Parathyroid adenoma (tissue), 2 donors: ENCODE data around the gene CDKN2D.

Experiments used
- H2AFZ ChIP-seq: fragments of 300-600 bp; sonication (generic); one replicate; pipeline ENCODE4 v1.7.0; 2017; ENCODE audit warnings: antibody characterized with exemption, mild to moderate bottlenecking
- H3K27ac ChIP-seq: fragments of 300-600 bp; sonication (generic); one replicate; pipeline ENCODE4 v1.7.0; 2017
- H3K27me3 ChIP-seq: fragments of 300-600 bp; sonication (generic); one replicate; pipeline ENCODE4 v1.7.0; 2017; ENCODE audit warnings: low read length; ENCODE audit not compliant: control insufficient read depth, insufficient read depth
- H3K36me3 ChIP-seq: fragments of 300-600 bp; sonication (generic); one replicate; pipeline ENCODE4 v1.7.0; 2017; ENCODE audit warnings: low read length; ENCODE audit not compliant: control insufficient read depth, insufficient read depth
- H3K4me1 ChIP-seq: fragments of 300-600 bp; sonication (generic); one replicate; pipeline ENCODE4 v1.7.0; 2017; ENCODE audit warnings: control low read depth
- H3K4me2 ChIP-seq: fragments of 300-600 bp; sonication (generic); one replicate; pipeline ENCODE4 v1.7.0; 2017; ENCODE audit warnings: low read length
- H3K4me3 ChIP-seq: fragments of 300-600 bp; sonication (generic); one replicate; pipeline ENCODE4 v1.7.0; 2017; ENCODE audit warnings: low read depth, low read length
- H3K79me2 ChIP-seq: fragments of 300-600 bp; sonication (generic); one replicate; pipeline ENCODE4 v1.7.0; 2017; ENCODE audit warnings: control low read depth
- H3K9ac ChIP-seq: fragments of 300-600 bp; sonication (generic); one replicate; pipeline ENCODE4 v1.7.0; 2017; ENCODE audit warnings: mild to moderate bottlenecking
- H3K9me3 ChIP-seq: fragments of 300-600 bp; sonication (generic); one replicate; pipeline ENCODE4 v1.7.0; 2017; ENCODE audit warnings: low read length; ENCODE audit not compliant: control insufficient read depth
- CTCF ChIP-seq: fragments of 300-600 bp; sonication (generic); IDR thresholded peaks from one replicate; pipeline ENCODE4 v1.7.0; 2017; ENCODE audit warnings: antibody characterized with exemption, mild to moderate bottlenecking
- donor health status: primary hyperparathyroidism.

The CDKN2D gene

DNA sequence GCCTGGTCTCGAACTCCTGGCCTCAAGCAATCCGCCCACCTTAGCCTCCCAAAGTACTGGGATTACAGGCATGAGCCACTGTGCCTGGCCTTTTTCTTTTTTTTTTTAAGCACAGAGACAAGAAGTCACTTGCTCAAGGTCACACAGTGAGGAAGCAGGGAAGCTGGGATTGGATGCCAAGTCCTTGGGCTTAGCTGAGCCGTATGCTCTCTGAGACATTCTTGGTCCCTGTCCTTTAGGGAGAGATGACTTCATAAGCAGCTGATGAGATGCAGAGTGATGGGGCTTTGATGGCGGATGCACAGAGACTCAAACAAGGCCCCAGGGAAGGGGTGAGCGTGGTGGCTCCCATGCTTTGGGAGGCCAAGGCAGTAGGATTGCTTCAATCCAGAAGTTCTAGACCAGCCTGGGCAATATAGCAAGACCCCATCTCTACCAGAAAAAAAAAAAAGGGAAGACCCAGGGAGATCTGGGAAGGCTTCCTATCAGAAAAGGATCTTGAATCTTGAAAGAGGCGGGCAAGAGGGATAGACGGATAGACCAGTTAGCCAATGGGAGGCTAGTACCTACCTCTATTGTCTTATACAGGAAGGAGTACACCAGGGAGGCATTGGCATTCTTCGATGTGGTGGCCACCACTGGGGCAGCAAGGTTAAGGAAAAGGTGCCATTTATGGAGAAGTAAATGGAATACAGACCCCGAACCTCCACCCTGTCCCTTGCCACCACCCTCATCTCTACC, 14.4 kb upstream of the CDKN2D start:
- H2AFZ ChIP-seq = no peak overlapping the region

GRCh38 chr19:10582091-10582490, 13.3 kb upstream of the CDKN2D start:
- TF ChIP-seq CTCF = no peak
- H3K4me1 ChIP-seq = no peaks in the 10 kb centered on the region

More for the DNA sequence above, 14.4 kb upstream of the CDKN2D start:
- TF ChIP-seq CTCF = no peak
- no peak overlapping the region for H3K4me3 ChIP-seq
- no peaks in the 10 kb centered on the region for H3K79me2 ChIP-seq
- no peaks in the 10 kb centered on the region for H3K27me3 ChIP-seq
- no peak overlapping the region for H3K27ac ChIP-seq
- no peak overlapping the region for H3K4me2 ChIP-seq
- H3K4me1 ChIP-seq = no peaks in the 10 kb centered on the region
- H3K9me3 ChIP-seq = no peaks in the 10 kb centered on the region
- no peaks in the 10 kb centered on the region for H3K36me3 ChIP-seq
- H3K9ac ChIP-seq = no peak overlapping the region

GRCh38 chr19:10580979-10581631, 12.3 kb upstream of the CDKN2D start:
- no peak overlapping the region for H3K4me3 ChIP-seq
- no peaks in the 10 kb centered on the region for H3K4me1 ChIP-seq
- H3K27ac ChIP-seq = no peak overlapping the region
- TF ChIP-seq CTCF = peak; percentile 99
- no peaks in the 10 kb centered on the region for H3K27me3 ChIP-seq
- no peaks in the 10 kb centered on the region for H3K79me2 ChIP-seq
- H3K4me2 ChIP-seq = no peak overlapping the region
- no peaks in the 10 kb centered on the region for H3K36me3 ChIP-seq
- no peaks in the 10 kb centered on the region for H3K9me3 ChIP-seq
- peak overlapping the region; percentile 6 for H2AFZ ChIP-seq
- no peak overlapping the region for H3K9ac ChIP-seq

More at GRCh38 chr19:10582091-10582490, 13.3 kb upstream of the CDKN2D start:
- Histone ChIP-seq H3K4me3 (no peak overlapping the region), H3K36me3 (no peaks in the 10 kb centered on the region), H3K27ac (no peak overlapping the region), H3K27me3 (no peaks in the 10 kb centered on the region), H3K9me3 (no peaks in the 10 kb centered on the region), H2AFZ (no peak overlapping the region), H3K79me2 (no peaks in the 10 kb centered on the region), H3K9ac (no peak overlapping the region), H3K4me2 (no peak overlapping the region)

DNA sequence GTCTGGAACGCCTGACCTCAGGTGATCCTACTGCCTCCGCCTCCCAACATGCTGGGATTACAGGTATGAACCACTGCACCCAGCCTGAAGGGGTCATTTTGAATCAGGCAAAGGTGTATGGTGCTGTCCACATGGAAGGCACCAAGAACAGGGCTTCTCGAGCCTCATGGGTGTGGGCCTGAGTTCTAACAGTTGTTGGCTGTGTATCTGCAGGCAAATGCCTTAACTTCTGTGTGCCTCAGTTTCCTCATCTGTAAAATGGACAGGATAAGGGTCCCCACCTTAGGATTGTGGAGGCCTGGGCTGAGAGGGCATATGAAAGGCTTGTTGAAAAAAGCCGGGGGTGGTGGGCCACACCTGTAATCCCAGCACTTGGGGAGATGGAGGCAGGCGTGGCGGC, 9.2 kb upstream of the CDKN2D start:
- Histone ChIP-seq H3K27me3 (no peaks in the 10 kb centered on the region), H2AFZ (no peak overlapping the region), H3K79me2 (no peaks in the 10 kb centered on the region), H3K27ac (no peak overlapping the region), H3K4me1 (no peaks in the 10 kb centered on the region), H3K36me3 (no peaks in the 10 kb centered on the region), H3K9me3 (no peaks in the 10 kb centered on the region), H3K9ac (no peak overlapping the region), H3K4me3 (no peak overlapping the region), H3K4me2 (no peak overlapping the region)
- no peak for TF ChIP-seq CTCF
